Activated CD8-positive, alpha-beta memory T cell treated with anti-CD3 and anti-CD28 coated beads for 24 hours (primary cell): ENCODE results near the gene RRP7A.
"Not testable (repeated sequence)": the region's sequence is repeated elsewhere in the genome, so short reads cannot be mapped to it uniquely, and the experiment has no call there.

Experiments used
- DNase-seq: peaks from one replicate; pipeline ENCODE4 v3.0.0-alpha.2; 2020

Gene RRP7A

DNA sequence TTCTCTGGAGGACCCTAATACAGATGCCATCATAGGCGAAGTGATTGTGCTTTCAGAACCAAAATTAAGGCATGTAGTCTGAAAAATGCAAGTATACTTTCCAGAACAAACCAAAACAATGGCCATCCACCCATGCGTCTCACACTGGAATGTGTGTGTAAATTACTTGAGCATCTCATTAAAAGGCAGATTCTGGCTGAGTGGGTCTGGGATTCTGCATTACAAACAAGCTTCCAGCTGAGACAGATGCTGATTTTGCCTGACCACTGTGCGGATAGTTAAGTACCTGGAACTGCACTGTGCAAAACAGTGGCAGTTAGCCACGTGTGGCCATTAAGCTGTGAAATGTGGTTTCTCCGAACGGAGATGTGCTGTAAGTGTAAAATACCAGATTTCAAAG is 26.2 kb downstream of the RRP7A start:
- no peak for DNase-seq

DNA sequence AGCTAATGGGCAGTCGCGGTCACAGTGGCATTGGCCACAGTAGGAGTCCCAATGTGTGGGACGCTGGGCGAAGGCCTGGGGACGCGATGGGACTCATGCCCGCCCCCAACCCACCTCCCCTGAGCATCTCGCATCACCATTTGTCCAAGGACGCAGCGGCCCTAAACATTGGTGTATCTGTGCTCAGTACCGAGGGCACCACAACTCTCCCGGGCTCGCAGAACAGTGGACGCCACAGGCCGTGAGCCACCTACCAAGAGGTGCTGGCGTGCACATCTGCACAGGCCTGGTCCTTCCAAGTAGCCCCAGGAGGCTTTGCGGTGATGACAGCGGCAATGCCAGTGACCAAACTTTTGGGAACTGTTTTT is 27.3 kb downstream of the RRP7A start:
- DNase-seq = no peak

DNA sequence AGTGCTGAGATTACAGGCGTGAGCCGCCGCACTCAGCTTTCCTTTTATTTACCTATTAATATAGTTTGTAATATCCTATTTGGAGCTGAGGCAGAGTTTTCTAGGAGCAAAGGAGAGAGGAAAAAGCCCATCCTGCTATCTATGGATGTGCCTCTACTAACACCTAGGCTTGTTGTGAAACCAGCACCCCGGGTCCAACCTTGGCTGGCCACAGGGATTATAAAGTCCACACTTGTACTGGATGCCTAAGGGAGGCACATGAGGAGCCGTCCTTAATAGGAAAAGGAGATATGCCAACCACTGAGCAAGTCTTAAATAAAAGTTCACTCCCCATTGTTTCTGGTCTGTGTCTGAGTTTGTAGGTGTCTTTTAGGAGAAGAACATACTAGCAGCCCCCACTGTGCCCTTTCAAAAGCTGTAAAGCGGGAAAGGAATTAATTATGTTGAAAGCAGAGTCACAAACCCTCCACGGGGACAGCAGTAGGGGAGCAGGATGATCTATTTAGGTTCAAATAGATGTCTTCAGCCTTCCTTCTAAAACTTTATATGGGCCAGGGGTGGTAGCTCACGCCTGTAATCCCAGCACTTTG is 29.3 kb downstream of the RRP7A start:
- DNase-seq = no peak

DNA sequence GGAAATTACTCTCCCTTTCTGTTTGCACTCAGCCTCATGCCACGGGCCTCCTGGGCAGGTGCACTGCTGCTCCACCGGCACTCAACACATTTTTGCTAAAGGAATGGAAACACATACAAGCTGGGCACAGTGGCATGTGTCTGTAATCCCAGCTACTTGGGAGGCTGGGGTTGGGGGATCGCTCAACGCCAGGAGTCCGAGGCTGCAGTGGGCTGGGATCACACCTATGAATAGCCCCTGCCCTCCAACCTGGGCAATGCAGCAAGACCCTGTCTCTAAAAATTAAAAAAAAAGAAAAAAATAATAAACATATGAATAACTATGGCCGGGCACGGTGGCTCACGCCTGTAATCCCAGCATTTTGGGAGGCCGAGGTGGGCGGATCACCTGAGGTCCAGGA is 30.6 kb downstream of the RRP7A start:
- no peak for DNase-seq

DNA sequence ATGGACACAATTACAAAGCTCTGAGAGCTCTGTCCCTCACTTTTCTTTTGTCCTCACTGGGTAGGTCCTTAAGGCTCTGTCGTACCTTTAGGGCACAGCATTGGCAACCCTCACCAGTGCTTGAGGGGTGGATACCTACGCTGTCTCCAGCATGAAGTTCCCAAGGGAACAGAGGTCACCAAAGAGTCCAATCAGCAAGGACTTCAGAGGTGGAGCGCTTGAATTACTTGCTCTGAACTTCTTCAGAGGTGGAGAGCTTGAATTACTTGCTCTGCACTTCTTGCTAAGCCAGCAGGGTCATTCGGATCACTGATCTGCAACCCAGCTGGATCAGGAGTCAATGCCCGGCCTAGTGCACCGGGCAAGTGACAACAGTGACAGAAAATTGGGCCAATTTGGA is 35.1 kb downstream of the RRP7A start:
- DNase-seq = no peak

DNA sequence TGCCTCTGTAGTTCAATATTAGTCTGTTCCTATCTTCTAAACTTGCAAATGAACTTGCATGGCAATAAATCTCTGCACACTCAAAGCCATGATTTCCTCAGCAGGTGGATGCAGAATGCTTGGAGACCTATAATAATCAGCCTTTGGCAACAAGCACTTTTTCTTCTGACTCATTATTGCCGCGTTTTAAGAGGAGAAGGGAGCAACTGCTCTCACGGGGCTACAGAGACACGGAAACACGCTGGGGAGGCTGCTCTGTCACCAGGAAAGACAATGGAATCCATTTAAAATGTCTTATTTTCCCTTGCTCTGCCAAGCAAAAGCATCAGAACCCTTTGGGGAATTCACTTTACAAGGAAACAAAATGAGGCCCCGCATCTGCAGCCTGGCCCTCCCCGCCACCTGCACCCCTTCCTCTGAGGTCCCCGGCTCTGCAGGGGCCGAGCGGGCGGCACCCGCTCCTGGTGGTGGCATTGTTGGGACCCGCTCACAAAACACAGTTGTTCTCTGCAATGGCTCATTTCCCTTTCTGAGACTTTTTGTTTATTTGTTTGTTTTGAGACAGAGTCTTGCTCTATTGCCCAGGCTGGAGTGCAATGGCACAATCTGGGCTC is 35.9 kb downstream of the RRP7A start:
- not testable (repeated sequence) for DNase-seq

DNA sequence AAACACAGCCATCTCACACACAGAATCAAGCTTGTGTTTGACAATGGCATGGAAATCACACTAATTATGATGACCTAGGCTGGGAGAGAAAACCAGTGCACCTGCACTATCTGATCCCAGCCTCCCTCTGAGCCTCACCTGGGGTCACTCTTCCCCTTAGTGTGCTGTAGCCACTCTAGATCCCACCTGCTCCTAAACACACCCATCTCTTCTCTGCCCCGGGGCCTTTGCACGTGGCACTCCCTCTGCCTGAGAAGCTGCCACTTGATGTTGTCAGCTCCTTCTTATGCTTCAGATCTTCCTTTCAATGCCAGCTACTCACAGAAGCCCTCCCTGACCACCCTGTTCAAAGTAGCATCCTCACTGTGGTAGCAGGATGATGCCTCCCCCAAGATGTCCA is 44.5 kb downstream of the RRP7A start:
- no peak for DNase-seq

DNA sequence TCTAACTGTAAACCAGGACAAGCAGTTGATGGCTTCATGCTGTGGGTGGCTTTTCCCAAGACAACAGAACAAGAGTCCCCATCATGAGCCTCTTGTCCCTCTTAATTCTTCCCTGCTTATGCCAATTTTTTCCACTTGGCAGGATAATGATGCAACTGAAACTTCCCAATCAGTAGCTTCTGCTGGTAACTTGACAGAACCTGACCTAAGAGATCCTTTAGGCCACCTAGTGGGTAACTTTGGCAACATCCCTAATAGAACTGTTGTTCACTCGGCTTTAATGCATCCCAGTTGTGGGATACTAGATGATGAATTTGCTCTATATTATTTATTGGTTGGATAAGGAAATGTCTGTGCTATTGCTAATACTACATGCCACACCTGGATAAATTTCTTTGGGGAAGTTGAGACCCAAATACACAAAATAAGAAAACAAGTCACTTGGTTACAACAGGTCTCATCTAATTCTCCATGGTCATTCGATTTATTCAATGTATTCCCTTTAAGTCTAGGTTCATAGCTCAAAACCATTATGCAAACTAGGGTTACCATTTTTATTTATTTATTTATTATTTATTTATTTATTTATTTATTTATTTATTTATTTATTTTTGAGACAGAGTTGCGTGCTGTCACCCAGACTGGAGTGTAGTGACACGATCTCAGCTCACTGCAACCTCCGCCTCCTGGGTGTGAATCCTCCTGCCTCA is 46.0 kb downstream of the RRP7A start:
- no peak for DNase-seq

DNA sequence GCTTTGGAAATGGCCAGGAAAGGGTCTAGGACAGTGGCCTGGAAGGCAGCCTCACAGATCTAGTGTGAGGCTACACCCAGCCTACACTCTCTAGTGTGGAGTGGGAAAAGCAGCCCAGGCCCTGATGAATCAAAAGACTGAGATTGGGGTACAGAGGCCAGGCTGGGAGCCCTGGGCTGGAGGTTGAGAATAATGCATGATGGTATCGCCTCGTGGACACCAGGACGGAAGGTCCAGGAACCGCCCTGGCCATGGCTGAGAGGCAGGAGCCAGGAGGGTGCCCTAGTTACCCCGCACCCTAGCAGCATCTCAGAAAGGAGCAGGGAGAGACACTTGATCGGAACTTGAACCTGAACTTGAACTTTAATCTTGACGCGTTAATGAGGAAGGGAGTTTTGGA is 46.9 kb downstream of the RRP7A start:
- DNase-seq = no peak

DNA sequence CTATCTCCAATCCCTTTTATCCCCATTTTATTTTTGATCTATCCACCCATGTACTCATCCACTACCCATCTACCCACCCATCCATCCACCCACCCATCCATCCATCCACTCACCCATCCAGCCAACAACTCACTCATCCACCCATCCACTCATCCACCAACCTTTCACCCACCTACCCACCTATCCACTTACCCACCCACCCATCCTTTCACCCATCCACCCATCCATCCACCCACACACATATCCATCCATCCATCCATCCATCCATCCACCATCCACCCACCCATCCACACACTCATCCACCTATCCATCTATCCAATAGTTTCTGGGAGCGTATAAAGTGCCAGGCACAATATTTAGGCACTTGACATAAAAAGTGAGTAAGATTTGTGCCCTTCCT is 48.2 kb downstream of the RRP7A start:
- DNase-seq = no peak

DNA sequence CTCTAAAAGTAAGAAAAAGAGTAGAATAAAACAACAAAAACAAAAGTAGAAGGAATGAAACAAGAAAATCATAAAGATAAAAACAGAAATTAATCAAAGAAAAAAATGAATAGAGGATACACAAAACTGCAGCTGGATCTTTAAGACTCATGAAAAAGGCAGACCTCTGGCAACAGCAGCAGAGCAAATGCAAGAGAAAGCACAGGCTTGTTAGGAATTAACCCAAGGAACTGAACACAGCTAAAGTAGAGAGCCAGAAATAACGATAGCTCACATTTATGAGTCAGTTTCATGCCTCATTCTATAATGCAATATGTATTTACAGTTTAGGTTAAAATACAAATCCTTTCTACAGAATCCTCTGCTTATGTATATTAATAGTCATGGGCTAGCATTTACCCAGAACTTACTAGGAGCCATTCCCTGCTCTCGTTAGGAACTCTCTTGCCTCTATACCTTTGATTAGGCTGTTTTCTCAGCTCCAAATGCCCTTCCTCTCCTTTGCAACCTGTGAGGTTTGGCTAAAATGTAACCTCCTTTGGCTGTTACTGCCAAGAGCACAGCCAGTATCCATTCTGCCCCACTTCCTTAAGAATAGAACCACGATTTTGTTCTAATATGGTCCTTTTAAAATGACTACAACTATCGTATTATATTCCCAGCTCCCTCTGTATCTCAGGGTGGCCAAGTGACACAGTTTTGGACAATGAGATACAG is 49.1 kb downstream of the RRP7A start:
- DNase-seq = no peak

DNA sequence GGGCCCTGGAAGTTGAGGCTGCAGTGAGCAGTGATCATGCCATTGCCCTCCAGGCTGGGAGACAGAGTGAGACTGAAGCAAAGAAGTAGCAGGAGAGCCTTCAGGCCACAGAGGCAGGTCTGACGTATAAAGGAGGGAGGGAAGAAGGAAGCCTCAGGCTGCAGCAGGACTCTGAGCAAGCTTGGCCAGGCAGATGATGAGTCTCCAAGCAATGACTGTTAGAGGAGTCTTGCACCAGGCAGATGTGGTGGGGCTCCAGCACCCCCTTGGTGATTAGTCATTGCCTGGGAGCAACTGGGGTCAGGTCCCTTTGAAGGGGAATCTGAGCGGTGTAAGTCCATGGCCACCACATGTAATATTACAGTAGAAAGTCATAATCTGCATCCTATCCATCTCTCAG is 50.8 kb downstream of the RRP7A start:
- DNase-seq = no peak

DNA sequence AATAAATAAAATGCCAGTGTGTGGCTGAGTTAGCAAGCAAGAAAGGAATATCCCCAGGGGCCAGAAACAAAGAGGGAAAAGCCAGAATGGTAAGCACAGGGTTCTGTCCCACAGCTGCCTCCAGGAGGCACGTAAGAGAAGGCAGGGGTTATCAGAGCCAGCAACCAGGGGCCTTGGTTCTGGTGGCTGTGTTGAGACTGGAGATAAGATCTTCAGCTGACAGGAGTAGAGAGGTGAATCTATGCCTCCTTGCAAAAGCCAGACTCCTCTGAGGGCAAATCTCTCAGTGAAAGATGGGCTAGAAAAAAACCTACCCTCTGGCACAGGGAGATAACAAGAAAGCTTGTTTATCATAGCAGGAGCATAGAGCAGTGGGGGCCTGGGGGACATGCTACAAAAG is 57.6 kb downstream of the RRP7A start:
- DNase-seq = no peak

DNA sequence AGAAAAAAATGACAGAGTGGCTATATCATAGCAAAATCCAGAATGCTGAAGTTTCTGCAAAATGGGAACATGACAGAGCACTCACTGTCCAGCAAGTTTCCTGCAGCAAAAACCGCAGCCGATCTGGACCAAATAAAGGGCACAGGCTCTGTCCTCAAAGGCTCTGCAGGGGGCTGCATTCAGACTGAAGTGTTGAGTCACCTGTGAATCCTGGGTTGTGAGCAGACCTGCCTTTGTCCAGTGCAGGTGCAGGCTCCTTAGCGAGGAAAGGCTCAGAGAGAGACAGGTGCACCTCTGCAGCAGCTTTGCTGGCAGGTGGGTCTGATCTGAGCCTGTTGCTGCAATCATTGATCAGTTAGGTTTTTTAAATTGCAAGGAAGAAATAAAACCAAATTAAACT is 58.1 kb downstream of the RRP7A start:
- DNase-seq = no peak
